A673 (cell line): ENCODE results near the gene SERPINB10. TPM values are rescaled to one million over a fixed set of nuclear protein-coding genes. Genes with fewer than 3 reads are reported as not detected.

Experiments
- BruUV-seq: library from RNA; stranded (reverse); fragments of 400-500 nt; replicated peaks from 2 replicates; lab custom pipeline; 2021; lab: Mats Ljungman, UMichigan
- CTCF ChIA-PET: fragments of 300-600 bp; sonication (Branson Sonifier 250); formaldehyde crosslinking; loops from one replicate; lab custom pipeline; 2022; ENCODE audit warnings: antibody characterized with exemption; lab: Charles Lee
- POLR2A ChIA-PET: fragments of 300-600 bp; sonication (Branson Sonifier 250); formaldehyde crosslinking; loops from one replicate; lab custom pipeline; 2022; ENCODE audit warnings: antibody characterized with exemption; ENCODE audit not compliant: low non-redundant PET; lab: Charles Lee
- DNase-seq: peaks from one replicate; pipeline ENCODE4 v3.0.0-alpha.2; 2015; ENCODE audit warnings: low spot score
- H3K27ac ChIP-seq: fragments of 200-600 bp; sonication (generic); 2 replicates; pipeline ENCODE4 v1.5.1; 2016; ENCODE audit warnings: mixed run types, low read depth, mild to moderate bottlenecking, mixed read lengths, antibody characterized with exemption, low read length; ENCODE audit not compliant: poor library complexity, severe bottlenecking
- H3K27me3 ChIP-seq: fragments of 200-600 bp; sonication (generic); replicated peaks from 2 replicates; pipeline ENCODE4 v1.6.1; 2017; ENCODE audit warnings: mixed run types, low read depth, mild to moderate bottlenecking, mixed read lengths, antibody characterized with exemption, low read length; ENCODE audit not compliant: insufficient read depth, poor library complexity
- H3K36me3 ChIP-seq: fragments of 200-600 bp; sonication (generic); 2 replicates; pipeline ENCODE4 v1.6.1; 2016; ENCODE audit warnings: mixed run types, mild to moderate bottlenecking, mixed read lengths, antibody characterized with exemption, low read length; ENCODE audit not compliant: insufficient read depth, poor library complexity, severe bottlenecking
- H3K4me1 ChIP-seq: fragments of 200-600 bp; sonication (generic); 2 replicates; pipeline ENCODE4 v1.6.1; 2017; ENCODE audit warnings: mixed run types, mild to moderate bottlenecking, mixed read lengths, antibody characterized with exemption, low read length; ENCODE audit not compliant: insufficient read depth, poor library complexity, severe bottlenecking
- H3K4me3 ChIP-seq: fragments of 200-600 bp; sonication (generic); 2 replicates; pipeline ENCODE4 v1.5.1; 2016; ENCODE audit warnings: low read depth, mixed run types, mild to moderate bottlenecking, mixed read lengths, low read length; ENCODE audit not compliant: poor library complexity, severe bottlenecking
- H3K9me3 ChIP-seq: fragments of 200-600 bp; sonication (generic); 2 replicates; pipeline ENCODE4 v1.6.1; 2016; ENCODE audit warnings: mixed run types, low read depth, mild to moderate bottlenecking, mixed read lengths, antibody characterized with exemption, low read length; ENCODE audit not compliant: poor library complexity, severe bottlenecking
- CTCF ChIP-seq: fragments of 300-800, 200-600 bp; sonication (generic); conservative IDR thresholded peaks from 2 replicates; pipeline ENCODE4 v1.5.1; 2017; ENCODE audit warnings: low read depth, mild to moderate bottlenecking, antibody characterized with exemption, low read length, moderate library complexity, mixed read lengths
- EZH2 ChIP-seq: fragments of 200-600 bp; sonication (generic); IDR thresholded peaks from 2 replicates; pipeline ENCODE4 v1.6.1; 2017; ENCODE audit warnings: borderline replicate concordance, low read depth, mild to moderate bottlenecking, mixed read lengths, antibody characterized with exemption, low read length; ENCODE audit not compliant: poor library complexity, severe bottlenecking
- intact Hi-C: fragments of 100-400 bp; cut with micrococcal nuclease; formaldehyde crosslinking; loops from one replicate; pipeline ENCODE4 v1.10.0; 2022; ENCODE audit not compliant: unreplicated experiment
- total RNA-seq: library from RNA; stranded (reverse); gene quantifications from 2 replicates; pipeline ENCODE4 v1.2.3, GENCODE V29; 2021

SERPINB10 gene
- total RNA-seq, 1 experiment from 2014 or later: not detected

- H3K27ac ChIP-seq: no peak overlapping the region
- TF ChIP-seq CTCF (no peak), EZH2 (no peak)
- no peaks in the 10 kb centered on the region for H3K9me3 ChIP-seq
- BruUV-seq: no TSS peak
- peaks cover 4% of the 10 kb centered on the region for H3K36me3 ChIP-seq
- H3K27me3 ChIP-seq: no peaks in the 10 kb centered on the region
- H3K4me3 ChIP-seq: no peak overlapping the region
- no peak for DNase-seq
- CTCF ChIA-PET: interaction anchor here (1.0 kb wide), 1 partner anchor 19 kb away, joined by 4 read pairs; no protein-coding TSS in a partner anchor
- intact Hi-C loops: loop anchor here (1.0 to 10.0 kb wide), 2 partner anchors 84 to 461 kb away; no protein-coding TSS in a partner anchor
- POLR2A ChIA-PET: no interaction called here
- peaks cover 8% of the 10 kb centered on the region for H3K4me1 ChIP-seq
Measured at GRCh38 chr18:63975628-63976027, 67.9 kb downstream of the SERPINB10 start.

GRCh38 chr18:63977040-63977439, 69.3 kb downstream of the SERPINB10 start:
- ChIA-PET POLR2A (interaction anchor here (0.6 kb wide), 1 partner anchor 73 kb away, joined by 3 read pairs; no protein-coding TSS in a partner anchor), CTCF (no interaction called here)
- BruUV-seq: no TSS peak
- intact Hi-C loops: loop anchor here (10.0 kb wide), 1 partner anchor 462 kb away; no protein-coding TSS in a partner anchor
- H3K36me3 ChIP-seq: peaks cover 4% of the 10 kb centered on the region
- H3K4me1 ChIP-seq: no peaks in the 10 kb centered on the region
- H3K4me3 ChIP-seq: no peak overlapping the region
- H3K27ac ChIP-seq: no peak overlapping the region
- H3K9me3 ChIP-seq: no peaks in the 10 kb centered on the region
- TF ChIP-seq EZH2 (no peak), CTCF (no peak)
- DNase-seq: no peak
- no peaks in the 10 kb centered on the region for H3K27me3 ChIP-seq

GRCh38 chr18:63979409-63979920, 71.7 kb downstream of the SERPINB10 start:
- H3K27me3 ChIP-seq: no peaks in the 10 kb centered on the region
- TF ChIP-seq EZH2 (no peak), CTCF (peak; percentile 92)
- H3K9me3 ChIP-seq: no peaks in the 10 kb centered on the region
- H3K4me3 ChIP-seq: peak overlapping the region; percentile 9
- intact Hi-C loops: loop anchor here (1.0 to 10.0 kb wide), 2 partner anchors 129 to 465 kb away; no protein-coding TSS in a partner anchor
- no peaks in the 10 kb centered on the region for H3K4me1 ChIP-seq
- peaks cover 4% of the 10 kb centered on the region for H3K36me3 ChIP-seq
- ChIA-PET CTCF (no interaction called here), POLR2A (no interaction called here)
- no TSS peak for BruUV-seq
- DNase-seq: peak; percentile 81
- H3K27ac ChIP-seq: no peak overlapping the region
